GM19468 (cell line): ENCODE data around the gene TAC3.
"Not testable (repeated sequence)": the region's sequence is repeated elsewhere in the genome, so short reads cannot be mapped to it uniquely, and the experiment has no call there.

Experiments
- ATAC-seq: cut with Tn5 transposase; IDR thresholded peaks from one replicate; pipeline ENCODE4 v1.9.1; 2021; ENCODE audit warnings: mild to moderate bottlenecking, moderate library complexity, moderate number of reproducible peaks; ENCODE audit not compliant: unreplicated experiment; ENCODE audit errors: extremely low read depth

Gene TAC3

GRCh38 chr12:57016348-57016747 lies at the start of gene TAC3:
Gene TAC3 (minus strand): TSS chr12:57016529. CDS start chr12:57015797, 732 bp downstream.
- ATAC-seq = no peak

- peak; percentile 59 for ATAC-seq
Measured at GRCh38 chr12:57063991-57064685, 47.8 kb upstream of the TAC3 start.

GRCh38 chr12:57058454-57058853 lies 42.1 kb upstream of the TAC3 start:
- ATAC-seq = no peak

- no peak for ATAC-seq
Measured at GRCh38 chr12:57057067-57057751, 40.9 kb upstream of the TAC3 start.

- ATAC-seq = no peak
Measured at GRCh38 chr12:57055824-57056223, 39.5 kb upstream of the TAC3 start.

- not testable (repeated sequence) for ATAC-seq
Measured at GRCh38 chr12:57053901-57054300, 37.6 kb upstream of the TAC3 start.

- not testable (repeated sequence) for ATAC-seq
Measured at GRCh38 chr12:57053146-57053545, 36.8 kb upstream of the TAC3 start.

GRCh38 chr12:57051011-57051410 lies 34.7 kb upstream of the TAC3 start:
- ATAC-seq = no peak

- ATAC-seq = no peak
Measured at GRCh38 chr12:57049890-57050289, 33.6 kb upstream of the TAC3 start, which contains the start of gene MYO1A. Gene MYO1A (minus strand): TSS chr12:57050129. CDS start chr12:57048323, 1,806 bp downstream.

- ATAC-seq = no peak
Measured at GRCh38 chr12:57049119-57049446, 32.8 kb upstream of the TAC3 start.

GRCh38 chr12:57048423-57049118 lies 32.2 kb upstream of the TAC3 start:
- ATAC-seq = no peak

- no peak for ATAC-seq
Measured at GRCh38 chr12:57047981-57048380, 31.7 kb upstream of the TAC3 start.

- ATAC-seq = no peak
Measured at GRCh38 chr12:57046947-57047890, 30.9 kb upstream of the TAC3 start.

GRCh38 chr12:57046086-57046791 lies 29.9 kb upstream of the TAC3 start:
- no peak for ATAC-seq

- ATAC-seq = no peak
Measured at GRCh38 chr12:57044889-57045288, 28.6 kb upstream of the TAC3 start.

- ATAC-seq = no peak
Measured at GRCh38 chr12:57044468-57044867, 28.1 kb upstream of the TAC3 start.

- ATAC-seq = no peak
Measured at GRCh38 chr12:57042695-57043094, 26.4 kb upstream of the TAC3 start.

- no peak for ATAC-seq
Measured at GRCh38 chr12:57040750-57041149, 24.4 kb upstream of the TAC3 start.

- no peak for ATAC-seq
Measured at GRCh38 chr12:57040211-57040610, 23.9 kb upstream of the TAC3 start.
